GM18909 (cell line): ENCODE measurements around the gene HDAC2.
A peak's percentile ranks its signal among the peaks of the same experiment; 100 is the strongest.
"Not testable (repeated sequence)": the region's sequence is repeated elsewhere in the genome, so short reads cannot be mapped to it uniquely, and the experiment has no call there.

Source experiments
- ATAC-seq: cut with Tn5 transposase; IDR thresholded peaks from one replicate; pipeline ENCODE4 v1.9.1; 2021; ENCODE audit warnings: mild to moderate bottlenecking; ENCODE audit not compliant: unreplicated experiment, poor library complexity

HDAC2 gene

GRCh38 chr6:113978084-113978675 lies 7.2 kb upstream of the HDAC2 start:
- ATAC-seq, result no peak

DNA sequence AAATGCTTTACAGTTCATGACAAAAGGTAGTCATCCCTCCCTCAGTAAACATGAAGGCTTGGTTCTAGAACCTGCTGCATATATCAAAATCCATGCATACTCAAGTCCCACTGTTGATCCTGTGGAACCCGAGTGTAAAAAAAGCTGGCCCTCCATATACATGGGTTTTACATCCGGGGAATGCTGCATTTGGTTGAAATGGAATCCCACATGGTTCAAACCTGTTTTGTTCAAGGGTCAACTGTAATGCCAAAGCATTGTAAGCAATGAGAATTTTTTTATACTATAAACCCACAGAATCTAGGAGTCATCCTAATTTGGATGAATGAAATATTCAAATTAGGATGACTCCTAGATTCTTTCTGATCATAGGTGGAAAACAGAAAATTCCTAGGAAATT lies 5.9 kb upstream of the HDAC2 start:
- no peak for ATAC-seq

- ATAC-seq, result no peak
Measured at GRCh38 chr6:113971741-113972140, 793 bp upstream of the HDAC2 start.

DNA sequence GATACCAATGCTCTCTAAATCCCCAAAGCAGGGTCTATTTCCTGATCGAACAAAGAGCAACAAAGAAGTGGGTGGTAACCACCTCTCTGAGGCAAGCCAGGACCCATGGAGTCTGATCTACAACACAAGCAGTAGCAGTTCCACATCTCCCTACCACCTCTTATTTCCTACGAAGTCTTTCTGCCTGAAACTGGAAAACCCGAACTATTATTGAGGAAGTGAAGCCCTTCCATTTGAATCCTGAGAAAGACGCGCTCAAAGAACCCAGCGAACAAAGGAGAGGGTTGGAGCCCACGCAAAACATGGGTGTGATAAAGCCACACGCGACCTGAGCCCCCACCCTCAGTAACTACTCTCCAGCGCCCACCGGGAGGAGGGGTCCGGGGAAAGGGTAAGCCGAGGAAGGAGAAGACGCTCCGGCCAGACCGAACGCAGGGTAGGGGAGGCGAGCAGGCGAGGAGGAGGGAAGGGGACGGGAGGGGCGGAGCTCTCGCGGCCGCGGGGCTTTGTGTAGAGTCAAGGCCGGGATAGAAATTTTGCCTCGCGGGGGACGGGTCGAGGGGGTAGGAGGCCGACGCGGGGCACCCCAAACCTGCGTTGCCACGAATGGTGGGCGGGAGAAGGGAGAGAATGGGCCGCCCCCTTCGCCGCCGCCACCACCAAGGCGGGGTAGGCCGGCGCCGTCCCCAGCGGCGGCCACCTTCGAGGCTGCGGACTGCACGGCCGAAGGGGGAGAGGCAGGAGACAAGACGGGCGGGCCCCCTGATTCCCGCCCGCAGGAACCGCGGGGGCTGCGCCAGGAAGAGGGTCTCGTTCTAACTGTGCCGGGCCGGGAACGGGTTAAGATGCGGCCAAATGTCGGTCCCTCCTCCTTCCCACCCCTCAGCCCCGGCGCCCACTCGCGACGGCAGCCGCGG lies 802 bp downstream of the HDAC2 start:
- peak; percentile 35 for ATAC-seq

DNA sequence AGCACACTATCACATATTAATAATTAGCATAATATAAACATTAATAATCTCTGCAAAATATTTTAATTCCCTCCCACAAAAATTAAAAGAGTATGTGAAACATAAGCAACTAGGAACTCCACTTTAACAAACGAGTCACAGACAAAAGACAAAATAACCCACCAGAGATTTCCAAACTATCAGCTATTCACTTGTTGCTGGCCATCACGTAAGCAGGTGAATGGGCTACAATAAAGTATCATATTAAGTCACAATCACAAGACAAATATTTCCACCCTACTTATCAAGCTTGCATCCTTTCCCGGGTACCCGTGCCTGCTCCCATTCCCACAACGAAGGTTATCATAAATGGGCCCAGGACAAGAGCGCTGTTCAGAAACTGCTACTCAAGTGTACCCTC lies 2.5 kb downstream of the HDAC2 start:
- ATAC-seq, result no peak

- no peak for ATAC-seq
Measured at GRCh38 chr6:113967777-113968176, 3.2 kb downstream of the HDAC2 start.

- peak; percentile 66 for ATAC-seq
Measured at GRCh38 chr6:113960795-113961194, 10.2 kb downstream of the HDAC2 start.

DNA sequence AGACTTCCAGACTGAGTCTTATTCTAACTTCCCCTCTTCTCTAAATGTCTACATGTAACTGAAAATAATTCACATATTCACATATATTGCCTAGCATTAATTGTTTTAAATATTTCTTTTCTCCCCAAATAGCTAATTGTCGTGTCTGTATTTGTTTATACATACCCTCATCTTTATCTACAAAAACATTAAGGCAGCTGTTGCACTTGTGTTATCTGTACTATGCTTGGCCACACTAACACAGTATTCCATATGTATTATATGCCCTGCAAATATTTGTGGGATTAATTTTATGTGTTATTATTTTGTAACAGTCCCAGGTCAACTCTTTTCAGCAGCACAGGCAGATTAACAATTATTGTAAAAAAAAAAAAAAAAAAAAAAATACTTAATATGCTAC lies 11.7 kb downstream of the HDAC2 start:
- ATAC-seq, result no peak

DNA sequence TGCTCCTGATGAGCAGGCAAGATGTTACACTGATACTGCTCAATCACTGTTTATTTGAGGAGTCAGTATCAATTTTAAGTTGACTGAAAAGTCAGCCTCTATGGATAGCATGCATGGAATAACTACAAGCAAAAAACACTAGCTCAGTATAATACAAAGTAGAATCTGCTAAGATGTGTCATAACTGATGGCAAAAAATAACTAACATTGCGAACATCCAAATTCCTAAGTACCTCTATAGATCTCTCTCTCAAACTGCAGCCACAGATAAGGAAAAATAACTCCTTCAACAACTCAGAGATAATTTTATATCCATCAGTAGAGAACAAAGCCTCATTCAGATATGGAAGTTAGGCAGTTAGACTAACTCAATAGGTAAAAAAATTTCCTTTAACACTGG lies 16.3 kb downstream of the HDAC2 start:
- ATAC-seq, result no peak

- ATAC-seq, result no peak
Measured at GRCh38 chr6:113953346-113953745, 17.6 kb downstream of the HDAC2 start.

DNA sequence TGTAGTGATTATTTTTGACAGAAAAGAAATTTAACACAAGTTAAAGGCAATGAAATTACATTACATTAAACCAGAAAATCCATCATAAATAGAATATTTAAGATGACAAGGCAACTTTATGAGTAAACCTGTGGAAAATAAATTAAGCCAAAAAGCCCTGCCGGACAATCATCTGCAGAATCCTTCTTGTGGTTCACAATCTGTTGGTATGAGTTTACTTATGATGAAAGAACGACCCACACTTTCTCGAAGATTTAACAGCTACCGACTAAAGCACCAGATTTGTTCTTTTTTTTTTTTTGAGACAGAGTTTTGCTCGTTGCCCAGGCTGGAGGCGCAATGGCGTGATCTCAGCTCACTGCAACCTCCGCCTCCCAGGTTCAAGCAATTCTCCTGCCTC lies 21.4 kb downstream of the HDAC2 start:
- no peak for ATAC-seq

- ATAC-seq, result no peak
Measured at GRCh38 chr6:113944701-113945100, 26.2 kb downstream of the HDAC2 start.

DNA sequence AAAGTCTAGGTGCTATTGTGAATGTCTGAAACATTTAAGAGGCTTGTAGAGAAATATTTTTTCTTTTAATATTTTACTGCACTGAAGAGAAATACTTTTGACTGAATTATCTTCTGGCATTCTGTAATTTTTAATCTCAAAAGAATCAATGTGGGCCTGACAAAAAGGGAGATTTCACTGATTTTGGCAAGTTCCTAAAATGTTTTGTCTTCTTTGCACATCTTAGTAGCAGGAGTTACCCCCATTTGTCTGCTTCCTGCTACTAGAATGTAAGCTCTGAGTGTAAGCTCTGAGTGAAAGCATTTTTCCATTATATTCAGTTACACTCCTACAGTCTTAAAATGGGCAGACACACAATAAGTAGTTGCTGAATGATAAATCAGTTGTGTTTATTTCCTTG lies 31.1 kb downstream of the HDAC2 start:
- ATAC-seq, result no peak

DNA sequence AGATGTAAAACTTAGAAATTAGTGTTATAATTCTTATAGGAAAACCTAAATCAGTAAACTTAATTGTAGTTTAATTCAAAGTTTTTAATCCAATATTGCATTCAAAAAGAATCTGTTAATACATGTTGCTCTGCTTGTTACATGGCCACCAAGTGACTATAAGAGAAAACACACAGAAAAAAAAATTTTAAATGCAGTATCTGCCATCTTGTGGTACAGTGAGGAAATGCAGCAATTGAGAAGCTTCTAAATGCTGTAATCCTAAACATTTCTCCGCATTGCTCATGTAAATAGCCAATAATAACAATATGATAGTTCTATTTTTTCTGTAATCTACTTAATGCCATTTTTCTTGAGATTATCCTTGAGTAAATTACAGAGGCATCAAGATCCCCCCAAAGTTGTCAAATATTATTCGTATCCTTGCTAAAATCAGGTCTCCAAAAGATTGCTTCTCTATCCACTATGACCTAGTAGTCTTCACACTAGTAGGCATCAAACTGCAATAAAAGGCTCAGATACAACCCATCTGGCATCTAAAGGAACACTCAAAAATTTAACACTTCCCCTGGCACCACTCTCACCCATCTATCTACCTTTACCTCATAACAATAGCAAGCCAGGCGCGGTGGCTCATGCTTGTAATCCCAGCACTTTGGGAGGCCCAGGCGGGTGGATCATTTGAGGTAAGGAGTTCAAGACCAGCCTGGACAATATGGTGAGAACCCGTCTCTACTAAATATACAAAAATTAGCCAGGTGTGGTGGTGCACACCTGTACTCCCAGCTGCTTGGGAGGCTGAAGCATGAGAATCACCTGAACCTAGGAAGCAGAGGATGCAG lies 34.6 kb downstream of the HDAC2 start:
- peak; percentile 94 for ATAC-seq

- no peak for ATAC-seq
Measured at GRCh38 chr6:113934101-113934500, 36.8 kb downstream of the HDAC2 start.

DNA sequence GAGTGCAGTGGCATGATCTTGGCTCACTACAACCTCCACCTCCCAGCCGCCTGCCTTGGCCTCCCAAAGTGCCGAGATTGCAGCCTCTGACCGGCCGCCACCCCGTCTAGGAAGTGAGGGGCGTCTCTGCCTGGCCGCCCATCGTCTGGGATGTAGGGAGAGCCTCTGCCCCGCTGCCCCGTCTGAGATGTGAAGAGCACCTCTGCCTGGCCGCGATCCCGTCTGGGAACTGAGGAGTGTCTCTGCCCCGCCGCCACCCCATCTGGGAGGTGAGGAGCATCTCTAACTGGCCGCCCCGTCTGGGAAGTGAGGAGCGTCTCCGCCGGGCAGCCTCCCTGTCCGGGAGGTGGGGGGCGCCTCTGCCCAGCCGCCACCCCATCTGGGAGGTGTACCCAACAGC lies 39.0 kb downstream of the HDAC2 start:
- not testable (repeated sequence) for ATAC-seq

- no peak for ATAC-seq
Measured at GRCh38 chr6:113930183-113930582, 40.8 kb downstream of the HDAC2 start.

DNA sequence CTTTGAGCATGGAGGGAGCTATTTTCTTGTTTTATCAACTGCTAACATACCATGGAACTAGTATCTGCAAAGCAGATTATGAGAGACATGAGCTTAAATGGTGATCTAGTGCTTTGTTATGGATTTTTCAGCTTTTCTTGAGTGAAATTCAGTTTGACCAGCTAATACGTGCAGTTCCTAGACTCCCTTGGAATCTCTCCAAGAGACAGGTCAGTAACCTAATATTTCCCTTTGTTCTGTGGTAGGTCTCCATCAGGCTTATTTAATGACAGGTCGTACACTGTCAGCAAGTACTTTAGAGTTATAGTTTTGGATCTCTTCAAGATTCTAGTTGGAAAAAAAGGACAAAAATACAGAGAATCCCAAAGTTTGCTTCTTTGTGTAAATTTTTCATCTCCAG lies 43.9 kb downstream of the HDAC2 start:
- no peak for ATAC-seq

- ATAC-seq, result no peak
Measured at GRCh38 chr6:113925378-113925777, 45.6 kb downstream of the HDAC2 start.

DNA sequence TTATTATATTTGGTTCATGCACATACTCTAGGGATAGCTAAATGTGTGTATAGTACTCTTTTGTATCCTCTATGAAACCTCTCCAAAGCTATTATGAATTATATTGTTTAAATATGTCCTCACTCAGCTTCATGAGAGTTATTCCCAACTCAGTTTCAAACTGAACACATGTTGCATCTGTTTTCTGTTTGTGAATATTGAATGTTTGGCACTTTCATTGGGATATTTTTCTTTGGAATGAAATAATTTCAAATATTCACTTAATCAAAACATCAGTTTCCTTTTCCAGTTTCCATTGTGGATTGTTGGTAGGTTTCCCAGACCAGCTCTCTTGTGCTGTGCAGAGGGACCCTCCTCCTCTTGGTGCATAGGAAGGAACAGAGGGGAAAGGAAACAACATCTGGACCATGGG lies 46.6 kb downstream of the HDAC2 start:
- no peak for ATAC-seq

GRCh38 chr6:113923526-113923925 lies 47.4 kb downstream of the HDAC2 start:
- no peak for ATAC-seq
